Measurements from ENCODE around the gene KIAA1210. TPM values are rescaled to one million over a fixed set of nuclear protein-coding genes. Genes with fewer than 3 reads are reported as not detected.

Gene KIAA1210
- total RNA-seq, 1 experiment from 2014 or later, result not detected

GRCh38 chrX:119150163-119151050 is 22.8 kb upstream of the KIAA1210 start:
- RAD21 ChIA-PET (ENCODE audit: low non-redundant PET in 1 of 2, low total read pairs in 2 of 2, uncharacterized antibody in 2 of 2, unreplicated experiment in 2 of 2), result no interaction called here
- DNase-seq (ENCODE audit: low read depth, low spot score), result no peak
- no peak for ATAC-seq
- H3K27me3 ChIP-seq (ENCODE audit: insufficient read depth, low read length), result no peaks in the 10 kb centered on the region
- H3K4me2 ChIP-seq (ENCODE audit: low read length), result no peak overlapping the region
- no peak overlapping the region for H2AFZ ChIP-seq (ENCODE audit: low read depth, low read length, poor library complexity, severe bottlenecking)
- H3K4me3 ChIP-seq (replicated peaks in 1 of 2; ENCODE audit: low read depth in 1 of 2, low read length in 2 of 2), result no peak overlapping the region
- no peaks in the 10 kb centered on the region for H3K36me3 ChIP-seq (ENCODE audit: control insufficient read depth in 1 of 2, insufficient read depth in 2 of 2, low read length in 2 of 2)
- no peak overlapping the region for H3K9ac ChIP-seq (ENCODE audit: low read length)
- H4K20me1 ChIP-seq (ENCODE audit: insufficient read depth), result no peaks in the 10 kb centered on the region
- H3K79me2 ChIP-seq (ENCODE audit: insufficient read depth, low read length), result no peaks in the 10 kb centered on the region
- TF ChIP-seq JUND (IDR thresholded peaks at IDR 0.05), result no peak
- no peak for TF ChIP-seq ELF1 (IDR thresholded peaks at IDR 0.05; ENCODE audit: borderline replicate concordance, low read depth)
- TF ChIP-seq EGR1 (IDR thresholded peaks at IDR 0.05; ENCODE audit: low read depth), result no peak
- no peak for TF ChIP-seq ZNF274 (IDR thresholded peaks at IDR 0.05; ENCODE audit: low read depth, low read length)
- H3K9me3 ChIP-seq (ENCODE audit: control insufficient read depth in 1 of 2, insufficient read depth in 1 of 2, low read depth in 1 of 2, low read length in 2 of 2), result no peaks in the 10 kb centered on the region
- intact Hi-C loops (cut with micrococcal nuclease), result no loop called here
- H3K27ac ChIP-seq (ENCODE audit: low read depth, low read length), result no peak overlapping the region
- CTCF ChIA-PET, result no interaction called here
- H3K9me2 ChIP-seq (ENCODE audit: insufficient read depth), result no peaks in the 10 kb centered on the region
- POLR2A ChIA-PET, result no interaction called here
- H3K4me1 ChIP-seq (ENCODE audit: control insufficient read depth in 1 of 2, insufficient read depth in 2 of 2, low read length in 2 of 2), result no peaks in the 10 kb centered on the region; a peak in 1 of 4 replicates
- no TSS peak for BruUV-seq (replicated peaks)

GRCh38 chrX:119147486-119147885 is 19.9 kb upstream of the KIAA1210 start:
- ChIA-PET POLR2A (no interaction called here), CTCF (no interaction called here), RAD21 (ENCODE audit: low non-redundant PET in 1 of 2, low total read pairs in 2 of 2, uncharacterized antibody in 2 of 2, unreplicated experiment in 2 of 2) (interaction anchor here in 1 of 2 experiments (0.6 kb wide), 1 partner anchor 353 kb away, joined by 3 read pairs; no protein-coding TSS in a partner anchor)
- no peaks in the 10 kb centered on the region for H3K9me2 ChIP-seq (ENCODE audit: insufficient read depth)
- ATAC-seq (no peak), DNase-seq (ENCODE audit: low read depth, low spot score) (no peak)
- intact Hi-C loops (cut with micrococcal nuclease), result no loop called here
- no peak overlapping the region for H3K9ac ChIP-seq (ENCODE audit: low read length)
- H3K9me3 ChIP-seq (ENCODE audit: control insufficient read depth in 1 of 2, insufficient read depth in 1 of 2, low read depth in 1 of 2, low read length in 2 of 2), result no peaks in the 10 kb centered on the region
- no peak overlapping the region for H2AFZ ChIP-seq (ENCODE audit: low read depth, low read length, poor library complexity, severe bottlenecking)
- H3K4me2 ChIP-seq (ENCODE audit: low read length), result no peak overlapping the region
- no peaks in the 10 kb centered on the region for H4K20me1 ChIP-seq (ENCODE audit: insufficient read depth)
- no peaks in the 10 kb centered on the region for H3K79me2 ChIP-seq (ENCODE audit: insufficient read depth, low read length)
- no peaks in the 10 kb centered on the region for H3K27me3 ChIP-seq (ENCODE audit: insufficient read depth, low read length)
- H3K36me3 ChIP-seq (ENCODE audit: control insufficient read depth in 1 of 2, insufficient read depth in 2 of 2, low read length in 2 of 2), result no peaks in the 10 kb centered on the region
- no peak overlapping the region for H3K27ac ChIP-seq (ENCODE audit: low read depth, low read length)
- H3K4me1 ChIP-seq (ENCODE audit: control insufficient read depth in 1 of 2, insufficient read depth in 2 of 2, low read length in 2 of 2), result no peaks in the 10 kb centered on the region
- no TSS peak for BruUV-seq (replicated peaks)
- H3K4me3 ChIP-seq (replicated peaks in 1 of 2; ENCODE audit: low read depth in 1 of 2, low read length in 2 of 2), result no peak overlapping the region
- TF ChIP-seq REST (IDR thresholded peaks at IDR 0.05; ENCODE audit: low read depth) (no peak), ATF3 (IDR thresholded peaks at IDR 0.05) (no peak), CEBPB (IDR thresholded peaks at IDR 0.05; ENCODE audit: low read depth) (no peak), ELF1 (IDR thresholded peaks at IDR 0.05; ENCODE audit: borderline replicate concordance, low read depth) (no peak), SRF (IDR thresholded peaks at IDR 0.05; ENCODE audit: low read depth) (no peak), TCF7L2 (IDR thresholded peaks at IDR 0.05; ENCODE audit: borderline replicate concordance, extremely low read depth, insufficient read depth, insufficient read length) (no peak), ZBTB33 (IDR thresholded peaks at IDR 0.05; ENCODE audit: extremely low read depth, insufficient replicate concordance, low read length) (no peak), RAD21 (IDR thresholded peaks at IDR 0.05; ENCODE audit: low read depth) (no peak), MAX (IDR thresholded peaks at IDR 0.05) (no peak), YY1 (IDR thresholded peaks at IDR 0.05; ENCODE audit: extremely low read depth, insufficient replicate concordance, low read depth, low read length) (no peak), POLR2A (IDR thresholded peaks at IDR 0.05; ENCODE audit: borderline replicate concordance, extremely low read depth, insufficient read depth, insufficient read length) (no peak)
